Ishikawa (cell line): Measurements from ENCODE around the gene RMND1.

ENCODE experiments used
- CREB1 ChIP-seq: IDR thresholded peaks from 2 replicates; pipeline ENCODE4 v1.6.1; 2012; ENCODE audit warnings: low read depth
- EGR1 ChIP-seq: IDR thresholded peaks from 2 replicates; pipeline ENCODE4 v1.6.1; 2012
- EP300 ChIP-seq: IDR thresholded peaks from 2 replicates; pipeline ENCODE4 v1.6.1; 2012; ENCODE audit warnings: borderline replicate concordance
- FOXM1 ChIP-seq: IDR thresholded peaks from 2 replicates; pipeline ENCODE4 v1.6.1; 2012; ENCODE audit warnings: low read depth, borderline replicate concordance
- MAX ChIP-seq: IDR thresholded peaks from 2 replicates; pipeline ENCODE4 v1.6.1; 2012
- NFIC ChIP-seq: IDR thresholded peaks from 2 replicates; pipeline ENCODE4 v1.6.1; 2012
- RAD21 ChIP-seq: IDR thresholded peaks from 2 replicates; pipeline ENCODE4 v1.6.1; 2012; ENCODE audit warnings: low read depth
- REST ChIP-seq: IDR thresholded peaks from 2 replicates; pipeline ENCODE4 v1.6.1; 2012; ENCODE audit warnings: low read depth, mild to moderate bottlenecking
- TAF1 ChIP-seq: IDR thresholded peaks from 2 replicates; pipeline ENCODE4 v1.6.1; 2012; ENCODE audit warnings: low read depth, mild to moderate bottlenecking
- TCF12 ChIP-seq: IDR thresholded peaks from 2 replicates; pipeline ENCODE4 v1.6.1; 2012; ENCODE audit warnings: low read depth
- TEAD4 ChIP-seq: IDR thresholded peaks from 2 replicates; pipeline ENCODE4 v1.6.1; 2012
- YY1 ChIP-seq: IDR thresholded peaks from 2 replicates; pipeline ENCODE4 v1.6.1; 2012; ENCODE audit warnings: low read depth

DNA sequence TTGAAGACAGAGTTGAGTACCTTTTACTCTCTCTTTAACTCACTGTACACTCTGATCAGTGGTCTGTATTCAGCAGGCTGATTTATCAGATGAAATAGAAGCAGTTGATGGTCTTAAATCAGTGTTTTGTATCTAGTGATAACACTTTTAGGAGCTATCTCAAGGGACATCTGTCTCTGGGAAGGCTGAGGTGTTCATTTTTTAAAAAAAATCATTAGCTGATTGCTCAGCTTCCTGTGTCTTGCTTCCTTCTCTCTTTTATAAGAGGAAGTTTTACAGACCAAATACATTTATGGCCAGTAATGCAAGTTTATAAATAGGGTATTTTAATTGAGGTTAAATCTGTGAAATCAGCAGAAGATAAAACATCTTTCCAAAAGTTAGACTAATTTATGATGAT, 29.9 kb upstream of the RMND1 start:
- TF ChIP-seq FOXM1 (no peak), REST (no peak), TEAD4 (no peak), YY1 (no peak), MAX (no peak), TAF1 (no peak), TCF12 (no peak), NFIC (no peak), EP300 (no peak), RAD21 (no peak), CREB1 (no peak), EGR1 (no peak)
